HCT116 (cell line): ENCODE data around the gene CARMIL1.

ENCODE experiments used
- ELF1 ChIP-seq: IDR thresholded peaks from 2 replicates; pipeline ENCODE4 v1.6.1; 2012; ENCODE audit warnings: low read depth, borderline replicate concordance
- RAD21 ChIP-seq: IDR thresholded peaks from 2 replicates; pipeline ENCODE4 v1.6.1; 2012; ENCODE audit warnings: low read depth, mild to moderate bottlenecking
- TF ChIP-seq, protein P1 (sequence below), 3 experiments: fragments of 200-600 bp in 1 of 3; sonication (generic) in 1 of 3; IDR thresholded peaks in 2 of 3; conservative IDR thresholded peaks in 1 of 3; 2 replicates each; pipeline ENCODE4 v1.5.1; 2012 to 2017; ENCODE audit warnings: low read depth in 2 of 3, low read length in 2 of 3, antibody characterized with exemption in 1 of 3, borderline replicate concordance in 1 of 3, control low read depth in 1 of 3, mild to moderate bottlenecking in 1 of 3, mixed read lengths in 1 of 3, mixed run types in 1 of 3, moderate library complexity in 1 of 3; ENCODE audit not compliant: insufficient read depth in 1 of 3
- TF ChIP-seq, protein P2 (sequence below): IDR thresholded peaks from 2 replicates; pipeline ENCODE4 v1.6.1; 2012; ENCODE audit warnings: low read depth

GRCh38 chr6:25405442-25405841 lies 126.3 kb downstream of the CARMIL1 start:
- TF ChIP-seq, protein P1, sequence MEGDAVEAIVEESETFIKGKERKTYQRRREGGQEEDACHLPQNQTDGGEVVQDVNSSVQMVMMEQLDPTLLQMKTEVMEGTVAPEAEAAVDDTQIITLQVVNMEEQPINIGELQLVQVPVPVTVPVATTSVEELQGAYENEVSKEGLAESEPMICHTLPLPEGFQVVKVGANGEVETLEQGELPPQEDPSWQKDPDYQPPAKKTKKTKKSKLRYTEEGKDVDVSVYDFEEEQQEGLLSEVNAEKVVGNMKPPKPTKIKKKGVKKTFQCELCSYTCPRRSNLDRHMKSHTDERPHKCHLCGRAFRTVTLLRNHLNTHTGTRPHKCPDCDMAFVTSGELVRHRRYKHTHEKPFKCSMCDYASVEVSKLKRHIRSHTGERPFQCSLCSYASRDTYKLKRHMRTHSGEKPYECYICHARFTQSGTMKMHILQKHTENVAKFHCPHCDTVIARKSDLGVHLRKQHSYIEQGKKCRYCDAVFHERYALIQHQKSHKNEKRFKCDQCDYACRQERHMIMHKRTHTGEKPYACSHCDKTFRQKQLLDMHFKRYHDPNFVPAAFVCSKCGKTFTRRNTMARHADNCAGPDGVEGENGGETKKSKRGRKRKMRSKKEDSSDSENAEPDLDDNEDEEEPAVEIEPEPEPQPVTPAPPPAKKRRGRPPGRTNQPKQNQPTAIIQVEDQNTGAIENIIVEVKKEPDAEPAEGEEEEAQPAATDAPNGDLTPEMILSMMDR (IDR thresholded peaks at IDR 0.05 in 2 of 3, conservative IDR thresholded peaks at IDR 0.05 in 1 of 3; ENCODE audit: borderline replicate concordance in 1 of 3, insufficient read depth in 1 of 3, low read depth in 2 of 3, low read length in 2 of 3): no peak
- TF ChIP-seq RAD21 (no peak), ELF1 (no peak)
- TF ChIP-seq, protein P2, sequence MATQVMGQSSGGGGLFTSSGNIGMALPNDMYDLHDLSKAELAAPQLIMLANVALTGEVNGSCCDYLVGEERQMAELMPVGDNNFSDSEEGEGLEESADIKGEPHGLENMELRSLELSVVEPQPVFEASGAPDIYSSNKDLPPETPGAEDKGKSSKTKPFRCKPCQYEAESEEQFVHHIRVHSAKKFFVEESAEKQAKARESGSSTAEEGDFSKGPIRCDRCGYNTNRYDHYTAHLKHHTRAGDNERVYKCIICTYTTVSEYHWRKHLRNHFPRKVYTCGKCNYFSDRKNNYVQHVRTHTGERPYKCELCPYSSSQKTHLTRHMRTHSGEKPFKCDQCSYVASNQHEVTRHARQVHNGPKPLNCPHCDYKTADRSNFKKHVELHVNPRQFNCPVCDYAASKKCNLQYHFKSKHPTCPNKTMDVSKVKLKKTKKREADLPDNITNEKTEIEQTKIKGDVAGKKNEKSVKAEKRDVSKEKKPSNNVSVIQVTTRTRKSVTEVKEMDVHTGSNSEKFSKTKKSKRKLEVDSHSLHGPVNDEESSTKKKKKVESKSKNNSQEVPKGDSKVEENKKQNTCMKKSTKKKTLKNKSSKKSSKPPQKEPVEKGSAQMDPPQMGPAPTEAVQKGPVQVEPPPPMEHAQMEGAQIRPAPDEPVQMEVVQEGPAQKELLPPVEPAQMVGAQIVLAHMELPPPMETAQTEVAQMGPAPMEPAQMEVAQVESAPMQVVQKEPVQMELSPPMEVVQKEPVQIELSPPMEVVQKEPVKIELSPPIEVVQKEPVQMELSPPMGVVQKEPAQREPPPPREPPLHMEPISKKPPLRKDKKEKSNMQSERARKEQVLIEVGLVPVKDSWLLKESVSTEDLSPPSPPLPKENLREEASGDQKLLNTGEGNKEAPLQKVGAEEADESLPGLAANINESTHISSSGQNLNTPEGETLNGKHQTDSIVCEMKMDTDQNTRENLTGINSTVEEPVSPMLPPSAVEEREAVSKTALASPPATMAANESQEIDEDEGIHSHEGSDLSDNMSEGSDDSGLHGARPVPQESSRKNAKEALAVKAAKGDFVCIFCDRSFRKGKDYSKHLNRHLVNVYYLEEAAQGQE: no peak
